IPS DF 4.7 (cell line): ENCODE data around the gene MMP12.

ENCODE experiments used
- DNase-seq: peaks from one replicate; pipeline ENCODE4 v3.0.0-alpha.2; 2013; ENCODE audit warnings: low spot score; ENCODE audit errors: extremely low read depth

MMP12 gene

DNA sequence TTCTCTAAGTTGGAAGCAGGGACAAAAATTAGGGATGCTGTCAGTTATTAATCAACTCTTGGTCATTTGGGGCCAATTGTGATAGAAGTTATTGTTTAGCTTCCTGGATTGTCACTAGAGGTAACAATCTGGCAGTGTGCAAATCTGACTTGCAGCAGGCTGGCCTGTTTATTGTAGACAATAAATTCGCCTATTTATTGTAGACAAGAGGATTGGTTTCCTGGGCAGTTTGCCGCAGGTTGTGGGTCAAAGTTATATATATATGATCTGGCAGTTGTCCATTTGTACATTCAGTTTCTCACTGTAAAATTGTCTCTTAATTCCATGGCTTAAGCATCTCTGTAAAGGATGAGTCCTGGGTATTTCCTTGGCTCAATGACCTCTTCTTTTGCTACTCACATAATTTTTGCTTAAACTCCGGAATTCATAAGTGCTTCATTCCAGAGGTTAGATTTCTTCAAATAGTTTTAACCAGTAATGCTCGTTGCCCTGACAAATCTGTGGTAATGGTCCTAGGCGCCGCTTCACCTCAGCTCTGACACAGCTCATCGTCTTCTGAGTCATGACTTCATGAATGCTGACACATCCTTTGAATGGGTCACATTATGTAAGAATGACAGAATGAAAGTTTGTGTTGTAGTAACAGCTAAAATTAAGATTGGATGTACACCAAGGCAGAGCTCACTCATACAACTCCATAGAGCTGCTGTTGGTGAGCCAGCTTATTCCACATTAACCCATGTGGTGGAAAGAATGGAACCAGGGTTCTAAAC is 23.6 kb downstream of the MMP12 start:
- no peak for DNase-seq

DNA sequence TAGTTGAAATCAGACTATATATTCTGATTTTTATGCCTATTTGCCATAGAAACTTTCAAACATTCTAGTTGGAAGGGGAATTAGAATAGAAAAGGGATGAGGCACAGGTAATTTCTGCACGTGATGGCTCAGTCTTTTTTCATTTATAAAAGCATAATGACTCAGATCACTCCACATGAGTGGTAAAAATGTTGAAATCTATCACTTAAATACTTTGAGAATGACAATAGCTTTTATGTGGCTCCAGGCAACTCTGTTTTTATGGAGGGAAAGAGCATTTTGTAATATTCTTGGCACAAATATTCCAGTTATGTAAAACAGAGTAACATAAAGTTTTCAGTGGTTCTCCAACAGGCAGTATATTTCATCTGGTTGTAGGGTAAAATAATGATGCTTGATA is 25.5 kb downstream of the MMP12 start:
- no peak for DNase-seq

DNA sequence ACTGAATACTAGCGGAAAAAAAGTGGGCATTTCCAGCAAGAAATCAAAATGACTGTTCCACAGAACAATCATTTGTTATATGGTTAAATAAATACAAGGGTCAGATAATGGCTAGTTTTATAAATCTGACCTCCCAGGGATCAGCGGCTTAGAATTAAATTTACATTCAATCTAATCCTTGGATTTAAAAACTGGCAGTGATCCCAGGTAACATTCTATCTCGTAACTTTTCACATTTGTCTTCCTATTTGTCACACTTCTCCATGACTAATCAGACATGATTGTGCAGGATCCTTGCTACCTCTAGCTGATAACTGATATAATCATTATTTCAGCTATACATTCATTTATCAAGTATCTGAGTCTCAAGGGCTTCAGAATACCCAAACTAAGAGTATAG is 28.5 kb downstream of the MMP12 start:
- no peak for DNase-seq

DNA sequence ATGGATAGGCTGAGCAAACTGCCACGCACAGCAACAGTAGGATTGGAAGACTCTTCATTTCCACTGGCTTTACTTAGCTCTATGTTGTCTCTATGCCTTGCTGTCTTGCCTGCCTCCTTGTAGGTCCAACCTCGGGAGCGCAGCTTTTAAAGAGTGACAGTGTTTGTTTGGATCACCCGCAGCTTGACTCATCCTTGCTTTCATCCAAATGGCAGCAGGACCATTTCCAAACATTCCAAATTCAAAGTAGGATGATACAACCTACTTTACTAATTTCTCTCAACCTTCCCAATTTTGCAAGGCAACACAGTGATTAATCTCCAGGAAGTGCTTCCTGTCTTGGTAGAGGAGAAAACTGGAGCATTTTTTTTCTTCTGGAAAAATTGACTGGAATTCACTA is 31.3 kb downstream of the MMP12 start, which contains the start of gene MMP3:
Gene MMP3, minus strand, starts transcription at position 121 of the 400 bp plus-strand sequence. Its CDS starts 63 bp downstream, at position 58.
- DNase-seq, result no peak

DNA sequence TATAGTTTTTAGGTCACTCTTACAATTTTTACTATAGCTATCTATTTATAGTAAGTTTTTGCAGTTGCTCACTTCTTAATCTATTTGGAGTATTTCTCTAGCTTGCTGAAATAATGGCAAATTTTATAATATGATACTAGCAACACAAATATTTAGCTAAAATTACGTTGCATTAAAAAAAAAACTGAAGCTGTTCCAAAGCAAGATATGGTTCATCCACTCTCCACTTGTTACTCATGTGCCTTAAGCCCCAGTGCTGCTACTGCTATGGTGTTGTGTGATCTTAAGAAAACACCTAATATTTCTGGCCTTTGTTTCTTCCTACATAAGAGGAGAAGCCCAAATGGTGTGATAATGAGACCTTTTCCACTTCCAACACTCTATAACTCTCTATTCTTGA is 31.9 kb downstream of the MMP12 start:
- no peak for DNase-seq

DNA sequence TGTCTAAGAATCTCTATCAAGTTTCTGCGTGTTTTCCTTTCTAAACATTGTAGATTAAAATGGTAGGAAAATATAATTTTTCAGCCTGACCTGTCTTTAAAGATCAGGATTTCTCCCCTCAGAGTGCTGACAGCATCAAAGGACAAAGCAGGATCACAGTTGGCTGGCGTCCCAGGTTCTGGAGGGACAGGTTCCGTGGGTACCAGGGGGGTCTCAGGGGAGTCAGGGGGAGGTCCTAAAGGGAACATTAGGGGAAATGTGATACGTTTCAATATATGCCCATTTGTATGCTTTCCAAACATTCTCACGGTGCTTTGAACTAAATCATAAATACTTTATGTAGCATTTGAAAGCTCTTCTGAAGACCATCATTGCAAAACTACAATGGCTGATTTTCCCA is 34.8 kb downstream of the MMP12 start:
- DNase-seq, result no peak

DNA sequence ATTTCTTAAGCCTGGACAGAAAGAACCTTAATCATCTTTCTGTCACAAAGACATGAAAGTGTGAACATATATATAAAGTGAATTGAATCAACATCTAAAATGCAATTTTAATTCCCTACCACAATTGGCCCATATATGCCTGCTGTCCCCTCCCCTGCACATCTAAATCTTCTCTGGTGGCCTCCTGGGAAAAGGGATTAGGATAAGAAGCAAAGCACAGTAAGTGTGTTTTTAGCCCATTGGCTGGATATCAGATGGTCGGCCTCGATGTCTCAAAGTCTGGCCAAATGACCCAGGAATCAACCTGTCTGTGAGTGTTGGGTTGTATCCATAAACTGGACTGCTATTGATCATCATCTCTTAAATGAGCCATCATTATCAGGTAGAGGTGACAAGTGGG is 37.1 kb downstream of the MMP12 start:
- DNase-seq, result no peak

DNA sequence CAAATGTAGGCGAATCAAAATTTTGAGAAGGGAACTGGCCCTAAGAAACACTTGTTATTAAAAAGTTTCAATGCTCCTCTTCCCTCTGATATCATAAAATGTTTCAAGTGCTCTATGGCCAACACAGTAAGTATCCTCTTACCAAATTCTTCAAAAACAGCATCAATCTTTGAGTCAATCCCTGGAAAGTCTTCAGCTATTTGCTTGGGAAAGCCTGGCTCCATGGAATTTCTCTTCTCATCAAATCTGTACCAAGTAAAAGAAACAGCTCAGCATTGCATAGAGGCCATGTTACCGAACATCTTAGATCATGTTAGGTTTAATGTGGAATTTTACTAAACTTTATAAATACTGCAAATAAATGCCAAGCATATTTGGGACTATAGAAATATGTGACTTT is 37.6 kb downstream of the MMP12 start:
- DNase-seq, result no peak

DNA sequence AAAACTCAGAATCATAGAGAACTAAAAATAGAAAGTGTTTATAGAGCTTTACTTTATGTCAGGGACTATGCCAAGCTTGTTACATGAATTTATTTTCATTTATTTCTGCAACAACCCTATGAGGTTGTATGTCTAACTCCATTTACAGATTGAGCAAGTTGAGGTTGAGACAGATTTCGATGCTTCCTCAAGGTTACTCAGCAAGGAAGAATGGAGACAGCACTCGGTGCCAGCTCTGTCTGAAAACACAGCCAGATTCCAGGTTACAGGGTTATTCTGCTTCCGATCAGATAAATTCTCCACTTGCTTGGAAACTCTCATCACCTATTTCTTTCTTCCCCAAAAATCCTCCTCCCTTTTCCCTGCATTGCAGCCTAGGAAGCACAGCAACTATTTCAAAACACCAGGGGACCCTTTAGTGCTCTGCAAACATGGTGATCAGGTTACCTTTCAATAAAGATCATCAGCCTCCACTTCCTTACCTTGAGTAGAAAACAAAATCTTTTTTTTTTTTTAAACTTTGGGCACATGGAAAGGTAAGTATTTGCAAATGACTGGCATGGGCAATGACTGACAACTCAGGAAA is 38.4 kb downstream of the MMP12 start:
- DNase-seq, result no peak

DNA sequence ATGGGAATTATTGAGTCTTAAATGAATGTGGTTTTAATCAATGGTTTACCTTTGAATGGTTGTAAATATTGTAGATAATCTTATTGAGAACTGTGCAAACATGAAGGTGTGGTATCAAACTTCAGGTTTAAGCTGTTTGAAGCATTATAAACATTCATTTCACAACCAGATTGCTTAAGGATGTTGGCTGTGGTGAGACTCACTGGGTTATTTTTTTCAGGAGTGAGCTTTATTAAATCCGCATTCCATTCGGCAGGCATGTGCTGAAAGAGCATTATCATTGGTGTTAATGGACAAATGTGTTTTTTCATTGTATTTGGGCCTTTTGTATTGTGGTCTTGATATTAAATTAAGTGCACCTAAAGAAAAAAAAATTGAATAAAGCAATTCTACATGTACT is 41.1 kb downstream of the MMP12 start:
- no peak for DNase-seq

DNA sequence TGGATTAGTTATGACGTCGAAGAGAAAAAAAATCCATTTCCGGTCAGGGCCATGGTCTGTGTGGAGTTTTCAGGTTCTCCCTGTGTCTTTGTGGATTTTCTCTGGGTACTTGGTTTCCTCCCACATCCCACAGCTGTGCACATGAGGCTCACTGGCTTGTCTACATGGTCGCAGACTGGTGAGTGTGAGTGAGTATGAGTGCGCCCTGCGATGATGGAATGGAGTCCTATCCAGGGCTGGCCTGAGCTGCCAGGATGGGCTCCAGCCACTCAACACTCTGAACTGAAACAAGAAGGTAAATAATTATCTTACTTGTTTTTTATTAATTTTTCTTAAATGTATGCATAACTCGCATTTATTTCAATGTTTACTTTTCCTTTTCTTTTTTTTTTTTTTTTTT is 42.2 kb downstream of the MMP12 start:
- DNase-seq, result no peak

DNA sequence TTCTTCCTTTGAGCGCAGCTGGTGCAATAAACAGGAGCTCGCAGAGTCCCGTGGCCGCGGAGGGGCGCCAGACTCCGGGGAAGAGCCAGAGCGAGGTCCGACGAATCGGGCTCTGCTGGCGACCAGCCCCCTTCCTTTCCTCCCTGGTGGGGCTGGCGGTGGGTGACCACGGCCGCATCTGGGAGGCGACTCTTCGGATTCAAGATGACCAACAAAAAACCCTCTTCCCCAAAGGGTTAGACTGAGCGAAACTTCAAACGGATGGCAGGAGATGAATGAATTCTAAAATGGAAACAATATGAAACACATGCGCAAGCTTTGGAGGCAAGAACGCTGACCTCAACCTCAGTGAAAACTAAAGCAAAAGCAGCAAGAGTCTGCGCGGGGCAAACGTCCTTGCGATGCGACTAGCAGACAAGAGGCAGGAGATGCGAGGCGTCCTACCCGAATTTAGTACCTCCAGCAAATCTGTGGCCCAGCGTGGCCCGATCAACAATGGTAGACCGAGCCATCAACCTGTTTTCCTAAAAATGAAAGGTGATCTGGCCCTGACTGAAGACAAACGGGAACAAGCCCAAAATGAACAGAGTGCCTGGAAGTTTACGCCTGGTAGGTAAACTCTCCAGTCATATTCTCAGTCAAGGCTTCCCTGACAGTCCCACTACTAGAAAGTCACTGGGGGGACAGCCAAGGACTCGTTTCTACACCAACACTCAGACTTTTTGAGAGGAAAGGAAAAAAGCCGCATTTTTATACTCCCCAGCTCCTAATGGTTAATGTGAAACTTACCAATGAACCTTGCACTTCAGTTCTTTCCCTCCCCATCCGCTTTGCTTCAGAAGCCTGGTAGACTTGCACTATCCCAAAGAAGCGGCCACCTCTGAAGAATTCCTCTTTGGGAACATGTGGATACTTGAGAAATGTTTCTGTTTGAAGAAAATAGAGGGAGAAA is 43.0 kb downstream of the MMP12 start:
- no peak for DNase-seq

DNA sequence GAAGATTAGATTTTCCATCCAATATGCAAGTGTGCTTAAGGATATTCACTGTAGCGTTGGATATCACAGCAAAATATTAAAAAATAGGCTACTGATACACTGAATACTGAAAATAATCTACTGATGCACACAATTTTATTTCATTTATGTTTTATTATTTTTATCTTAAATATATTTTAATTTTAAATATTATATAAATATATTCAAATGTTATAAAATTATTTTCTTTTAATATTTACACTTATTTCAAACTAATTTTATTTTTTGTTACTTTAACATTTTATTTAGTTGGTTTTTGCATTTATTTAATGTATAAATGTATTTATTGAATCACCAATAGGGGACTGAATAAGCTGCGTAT is 43.7 kb downstream of the MMP12 start:
- no peak for DNase-seq

DNA sequence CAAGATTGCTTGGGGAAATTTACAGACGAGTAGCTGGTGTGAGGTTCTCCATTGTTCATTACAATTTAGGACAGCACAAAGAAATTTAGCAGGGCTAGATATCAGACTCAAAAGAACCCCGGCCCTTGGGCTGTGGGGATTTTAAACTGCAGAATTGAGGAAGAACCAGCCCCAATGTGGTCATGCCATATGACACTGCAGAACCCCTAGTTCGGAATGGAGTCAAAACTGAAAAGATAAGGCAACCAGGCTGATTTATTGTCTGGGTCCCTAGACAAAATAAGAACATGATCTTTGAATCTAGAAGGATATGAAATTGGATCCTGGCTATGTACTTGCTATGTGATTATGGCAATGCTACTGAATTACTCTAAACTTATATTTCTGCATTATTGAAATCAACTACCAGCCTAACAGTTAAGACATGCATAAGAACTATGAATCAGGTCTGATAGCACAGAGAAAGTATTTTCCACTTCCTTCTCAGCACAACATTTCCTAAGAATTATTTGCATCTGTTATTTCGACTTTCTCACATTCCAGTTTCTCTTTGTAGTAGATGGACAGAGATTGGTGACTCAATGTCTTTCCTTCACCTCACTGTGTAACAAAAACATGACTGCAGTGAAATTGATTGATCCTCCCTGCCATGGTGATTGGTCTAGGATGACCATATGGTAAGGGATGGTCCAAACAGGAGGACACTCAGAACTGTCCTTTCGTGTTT is 44.6 kb downstream of the MMP12 start:
- no peak for DNase-seq

DNA sequence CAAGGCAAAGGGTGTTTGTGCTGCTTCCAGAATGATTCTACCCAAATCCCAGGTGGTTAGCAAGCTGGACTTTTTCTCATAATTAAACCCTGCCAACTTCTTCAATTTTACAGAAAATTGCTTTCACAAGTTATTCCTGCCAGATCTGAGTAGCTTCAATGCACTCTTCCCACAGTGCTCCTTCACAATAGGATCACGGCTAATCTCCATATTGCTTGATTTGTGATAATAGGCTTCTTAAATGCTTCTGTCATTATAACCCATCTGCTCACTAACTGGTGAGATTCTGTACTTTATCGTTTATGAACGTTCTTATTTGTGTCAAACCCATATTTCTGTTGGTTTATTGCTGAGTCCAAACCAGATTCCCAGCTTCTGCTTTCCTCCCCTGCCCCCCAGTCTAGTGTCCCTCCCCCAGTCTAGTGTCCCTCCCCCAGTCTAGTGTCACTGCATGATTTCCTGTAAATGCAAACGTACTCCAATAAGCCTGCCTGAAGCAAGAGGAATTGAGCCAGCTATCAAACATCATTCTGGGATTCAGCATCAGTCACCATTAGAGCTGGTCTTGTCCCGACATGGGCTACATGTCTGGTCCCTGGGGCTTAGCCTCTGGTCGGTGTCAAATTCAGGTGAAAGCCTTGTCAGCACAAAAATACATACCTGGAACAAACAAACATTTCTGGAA is 45.3 kb downstream of the MMP12 start:
- DNase-seq, result no peak

DNA sequence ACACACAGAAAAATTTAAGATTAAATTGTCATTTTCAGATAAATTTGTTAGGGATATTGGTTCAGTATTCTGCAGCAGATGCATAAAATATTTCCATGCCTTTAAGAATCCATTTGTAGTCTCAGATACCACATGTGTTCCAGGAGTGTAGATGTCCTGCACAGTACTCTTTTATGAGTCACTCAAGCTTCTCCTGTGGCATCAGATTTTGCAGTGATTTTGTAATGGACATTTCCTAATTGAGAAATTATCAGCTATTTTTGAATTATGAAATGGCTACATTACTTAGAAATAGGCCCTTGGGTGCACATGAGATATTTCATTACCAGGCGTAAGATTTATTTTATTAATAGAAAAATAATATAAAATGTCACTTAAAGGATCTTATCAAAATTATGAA is 50.2 kb downstream of the MMP12 start:
- no peak for DNase-seq

DNA sequence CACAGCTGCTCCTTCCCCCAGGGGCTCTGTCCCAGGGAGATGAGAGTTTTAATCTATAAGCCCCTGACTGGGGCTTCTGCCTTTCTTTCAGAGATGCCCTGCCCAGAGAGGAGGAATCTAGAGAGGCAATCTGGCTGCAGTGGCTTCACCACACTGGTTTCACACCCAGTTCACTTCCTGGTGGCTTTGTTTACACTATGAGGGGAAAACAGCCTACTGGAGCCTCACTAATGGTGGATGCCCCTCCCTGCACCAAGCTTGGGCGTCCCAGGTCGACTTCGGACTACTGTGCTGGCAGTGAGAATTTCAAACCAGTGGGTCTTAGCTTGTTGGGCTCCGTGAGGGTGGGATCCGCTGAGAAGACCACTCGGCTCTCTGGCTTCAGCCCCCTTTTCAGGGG is 55.3 kb downstream of the MMP12 start:
- DNase-seq, result no peak

DNA sequence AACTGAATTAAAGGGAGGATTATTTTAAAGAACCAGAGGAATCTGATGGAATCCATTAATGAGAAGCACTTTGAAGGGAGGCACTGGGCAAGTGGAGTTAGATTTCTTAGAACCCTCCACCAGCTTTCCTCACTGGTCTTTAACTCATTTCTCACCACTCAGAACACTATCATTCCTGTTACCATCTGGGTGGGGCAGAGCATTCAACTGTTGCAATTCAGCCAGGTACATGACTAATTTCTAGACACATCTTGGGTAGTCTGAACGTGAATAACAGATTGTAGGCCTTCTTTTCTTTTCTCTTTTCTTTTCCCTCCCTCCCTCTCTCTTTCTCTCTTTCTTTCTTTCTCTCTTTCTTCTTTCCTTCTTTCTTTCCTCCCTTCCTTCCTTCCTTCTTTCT is 61.3 kb downstream of the MMP12 start:
- DNase-seq, result no peak
